GOT3 (cell line): ENCODE results near the gene ULK2.

Experiments
- DNase-seq: peaks from one replicate; lab custom pipeline; 2025; ENCODE audit warnings: mixed read lengths; lab: John Stamatoyannopoulos, UW

The ULK2 gene

DNA sequence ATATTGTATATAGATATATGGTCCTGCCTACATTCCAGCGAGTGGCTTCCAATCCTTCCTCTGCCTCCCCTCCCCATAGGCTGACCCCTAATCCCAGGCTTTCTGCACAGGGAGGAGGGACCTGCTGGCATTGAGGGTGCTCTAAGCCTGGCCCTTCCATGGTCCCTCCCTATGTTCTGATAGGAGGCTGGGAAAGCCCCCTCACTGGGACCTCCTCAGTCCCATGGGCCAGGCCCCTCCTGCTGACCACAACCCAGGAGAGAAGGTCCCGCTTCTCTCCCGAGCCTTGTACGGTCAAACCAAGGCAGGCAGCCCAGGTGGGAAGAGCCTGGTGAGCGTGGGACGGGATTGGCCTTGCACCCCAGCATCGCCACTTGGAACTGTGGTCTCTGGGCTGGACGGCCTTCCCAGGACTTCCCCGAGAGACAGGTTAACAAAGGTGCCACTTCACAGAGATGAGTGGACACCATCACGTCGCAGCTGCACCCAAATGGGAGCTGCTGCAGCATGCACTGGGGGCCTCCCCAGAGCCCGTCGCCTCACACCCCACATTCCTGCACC, 120.5 kb downstream of the ULK2 start:
- no peak for DNase-seq

DNA sequence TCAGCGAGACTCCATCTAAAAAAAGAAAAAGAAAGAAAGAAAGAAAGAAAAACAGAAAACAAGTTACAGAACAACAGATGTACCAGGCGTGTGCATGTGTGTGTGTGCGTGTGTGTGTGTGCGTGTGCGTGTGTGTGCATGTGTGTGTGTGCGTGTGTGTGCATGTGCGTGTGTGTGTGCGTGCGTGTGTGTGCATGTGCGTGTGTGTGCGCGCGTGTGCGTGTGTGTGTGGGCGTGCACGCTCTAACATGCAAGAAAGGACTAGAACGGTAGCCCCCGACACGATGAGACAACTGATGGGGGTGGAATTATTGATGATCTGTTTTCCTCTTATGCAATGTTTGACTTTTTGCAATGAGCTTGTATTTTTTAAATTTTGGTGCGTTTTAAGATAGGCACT, 121.2 kb downstream of the ULK2 start:
- DNase-seq = no peak

DNA sequence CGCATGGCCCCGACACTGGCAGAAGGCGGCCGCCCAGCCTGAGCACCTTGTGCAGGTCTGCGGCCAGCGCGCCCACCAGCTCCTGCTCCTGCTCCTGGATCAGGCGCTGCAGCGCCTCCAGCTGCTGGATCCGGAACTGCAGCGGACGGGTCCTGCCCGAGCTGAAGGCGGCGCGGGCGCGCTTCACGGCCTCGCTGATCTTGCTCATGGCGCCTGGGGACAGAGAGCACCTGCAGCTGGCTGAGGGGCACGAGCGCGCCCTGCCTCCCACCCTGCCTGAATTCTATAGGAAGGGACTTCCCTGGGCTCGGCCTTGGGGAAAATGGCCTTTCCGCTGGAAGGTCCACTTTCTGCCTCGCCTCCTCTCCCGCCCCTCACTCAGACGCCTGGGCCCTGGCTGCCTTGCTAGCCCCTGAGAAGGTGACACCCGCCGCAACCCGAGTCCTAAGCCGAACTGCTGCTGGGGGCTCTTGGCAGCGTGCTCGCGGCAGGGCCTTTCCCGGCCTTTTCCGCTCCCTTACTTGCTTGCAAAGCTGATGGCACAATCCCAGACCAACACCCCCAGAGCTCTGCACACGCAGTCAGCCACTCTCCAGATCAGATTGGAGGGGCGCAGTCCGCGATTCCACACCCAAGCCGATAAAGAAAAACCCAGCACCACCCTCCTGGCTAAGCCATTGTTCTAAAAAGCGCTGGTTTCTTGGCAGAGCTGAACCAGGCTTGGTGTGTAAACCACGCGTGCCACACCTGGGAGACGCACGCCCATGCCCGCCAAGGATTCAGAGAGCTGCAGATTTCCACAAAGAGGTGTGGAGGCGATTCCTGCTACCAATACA, 122.6 kb downstream of the ULK2 start:
- no peak for DNase-seq

DNA sequence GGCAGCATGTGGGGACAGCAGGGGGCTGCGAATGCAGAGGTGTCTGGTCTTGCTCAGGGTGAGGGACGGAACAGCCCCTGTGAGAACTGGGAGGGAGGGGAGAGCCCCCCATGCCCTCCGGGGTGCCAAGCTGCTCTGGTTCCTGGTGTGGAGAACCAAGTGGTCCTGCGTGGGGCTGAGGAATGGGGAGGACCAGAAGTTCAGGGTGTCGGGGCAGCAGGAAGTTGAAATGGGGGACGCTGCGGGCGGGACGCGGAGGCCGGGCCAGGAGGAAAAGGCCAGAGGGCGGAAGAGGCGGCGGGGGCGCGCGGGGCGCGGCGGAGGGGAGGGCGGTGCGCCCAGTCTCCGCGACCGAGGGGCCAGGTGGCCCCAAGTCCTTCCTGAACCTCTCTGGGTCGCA, 123.2 kb downstream of the ULK2 start:
- DNase-seq = no peak

DNA sequence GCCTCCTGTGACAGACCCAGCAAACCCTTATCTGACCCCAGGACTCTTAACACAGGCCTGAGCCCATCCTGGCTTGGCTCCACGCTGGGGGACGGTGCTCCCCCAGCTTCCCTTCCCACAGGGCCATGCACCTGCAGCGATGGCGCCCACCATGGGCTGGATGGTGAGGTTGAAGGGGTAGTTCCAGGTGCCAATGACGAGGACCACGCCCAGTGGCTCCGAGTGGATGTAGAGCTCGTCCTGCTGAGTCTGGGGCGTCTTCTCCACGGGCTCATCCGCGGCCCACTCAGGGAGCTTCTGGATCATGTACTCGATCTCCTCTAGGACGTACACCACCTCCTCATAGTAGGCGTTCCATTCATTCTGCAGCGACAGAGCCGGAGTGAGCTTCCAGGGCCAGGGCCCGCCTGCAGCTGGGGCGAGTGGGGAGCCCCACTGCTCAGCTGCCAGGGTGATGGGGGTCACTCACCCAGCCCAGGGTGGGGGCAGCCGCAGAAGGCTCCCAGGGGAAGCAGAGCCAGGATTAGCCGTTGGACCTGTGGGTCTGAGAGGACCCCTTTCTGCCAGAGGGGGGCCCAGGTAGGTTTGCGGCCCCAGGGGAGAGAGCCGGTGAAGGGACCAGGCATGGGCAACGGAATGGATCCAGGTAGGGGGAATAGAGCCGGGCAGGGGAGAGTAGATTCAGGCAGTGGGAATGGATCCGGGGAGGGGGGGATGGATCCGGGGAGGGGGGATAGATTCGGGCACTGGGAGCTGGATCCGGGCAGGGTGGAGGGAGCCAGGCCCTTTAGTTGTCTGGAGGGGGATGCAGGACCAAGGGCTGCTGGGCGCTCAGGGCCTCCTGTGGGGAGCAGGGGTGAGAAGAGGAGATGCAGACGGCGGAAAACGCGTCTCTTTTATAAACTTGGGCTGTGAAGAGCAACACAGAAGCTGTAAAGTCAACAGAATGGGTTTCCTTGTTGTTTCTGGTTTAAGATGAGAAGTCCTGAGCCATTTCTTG, 124.3 kb downstream of the ULK2 start:
- no peak for DNase-seq

DNA sequence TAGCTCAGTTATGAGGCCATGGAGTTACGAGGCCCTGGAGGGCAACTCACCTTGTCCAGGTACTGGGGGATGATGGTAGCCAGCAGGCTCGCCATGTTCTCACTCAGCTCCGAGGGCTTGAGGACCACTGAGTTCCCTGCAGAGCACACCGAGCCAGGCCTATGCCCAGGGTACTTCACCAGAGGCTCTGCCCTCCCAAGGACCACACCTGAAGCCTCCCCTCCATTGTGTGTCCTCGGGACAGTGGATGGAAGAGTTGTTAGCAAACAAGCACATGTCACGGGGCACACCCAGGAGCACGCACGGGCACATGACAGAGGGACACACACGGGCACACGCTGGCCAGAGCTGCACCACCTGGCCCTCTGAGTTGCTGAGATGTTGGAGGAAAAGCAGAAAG, 125.2 kb downstream of the ULK2 start:
- no peak for DNase-seq

DNA sequence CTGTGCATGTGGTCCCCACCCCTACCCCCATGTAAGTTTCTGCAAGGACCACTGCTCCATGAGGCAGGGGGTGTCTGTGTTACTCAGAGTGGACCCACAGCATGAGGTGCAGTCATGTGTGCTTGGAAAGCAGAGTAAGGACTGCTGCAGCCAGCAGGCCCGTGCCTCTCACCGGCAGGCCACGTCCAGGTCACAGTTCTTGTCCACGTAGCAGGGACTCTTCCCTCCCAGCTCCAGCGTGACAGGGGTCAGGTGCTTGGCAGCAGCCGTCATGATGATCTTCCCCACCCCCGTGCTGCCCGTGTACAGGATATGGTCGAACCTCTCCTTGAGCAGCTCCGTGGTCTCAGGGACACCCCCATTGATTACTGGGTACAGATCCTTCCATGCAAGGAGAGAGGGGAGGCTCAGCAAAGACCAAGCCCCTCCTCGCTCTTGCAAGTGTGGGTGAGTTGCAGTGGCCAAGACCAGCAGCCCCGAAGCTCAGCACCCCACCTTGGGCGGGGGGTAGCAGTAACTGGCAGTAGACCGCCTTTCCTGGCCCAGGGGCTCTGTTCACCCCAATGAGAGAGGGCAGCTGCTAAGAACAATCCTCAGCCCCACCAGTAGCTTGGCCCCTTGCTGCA, 125.8 kb downstream of the ULK2 start:
- no peak for DNase-seq

DNA sequence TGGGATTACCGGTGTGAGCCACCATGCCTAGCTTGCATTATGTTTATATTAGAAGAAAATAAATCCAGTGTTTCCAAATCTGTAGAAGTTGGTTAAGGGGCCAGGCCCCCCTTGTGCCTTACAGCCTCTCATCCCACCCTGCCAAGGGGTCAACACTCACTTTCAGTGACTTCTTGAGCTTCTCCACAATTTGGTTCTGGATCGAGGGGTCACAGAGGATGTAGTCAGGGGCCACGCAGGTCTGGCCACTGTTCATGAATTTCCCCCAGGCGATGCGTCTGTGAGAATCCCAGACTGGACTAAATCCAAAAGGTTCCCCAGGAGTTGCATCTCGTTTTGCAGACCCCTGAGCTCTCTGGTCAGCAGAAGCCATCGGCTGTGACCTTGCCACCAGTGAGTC, 126.8 kb downstream of the ULK2 start:
- no peak for DNase-seq

DNA sequence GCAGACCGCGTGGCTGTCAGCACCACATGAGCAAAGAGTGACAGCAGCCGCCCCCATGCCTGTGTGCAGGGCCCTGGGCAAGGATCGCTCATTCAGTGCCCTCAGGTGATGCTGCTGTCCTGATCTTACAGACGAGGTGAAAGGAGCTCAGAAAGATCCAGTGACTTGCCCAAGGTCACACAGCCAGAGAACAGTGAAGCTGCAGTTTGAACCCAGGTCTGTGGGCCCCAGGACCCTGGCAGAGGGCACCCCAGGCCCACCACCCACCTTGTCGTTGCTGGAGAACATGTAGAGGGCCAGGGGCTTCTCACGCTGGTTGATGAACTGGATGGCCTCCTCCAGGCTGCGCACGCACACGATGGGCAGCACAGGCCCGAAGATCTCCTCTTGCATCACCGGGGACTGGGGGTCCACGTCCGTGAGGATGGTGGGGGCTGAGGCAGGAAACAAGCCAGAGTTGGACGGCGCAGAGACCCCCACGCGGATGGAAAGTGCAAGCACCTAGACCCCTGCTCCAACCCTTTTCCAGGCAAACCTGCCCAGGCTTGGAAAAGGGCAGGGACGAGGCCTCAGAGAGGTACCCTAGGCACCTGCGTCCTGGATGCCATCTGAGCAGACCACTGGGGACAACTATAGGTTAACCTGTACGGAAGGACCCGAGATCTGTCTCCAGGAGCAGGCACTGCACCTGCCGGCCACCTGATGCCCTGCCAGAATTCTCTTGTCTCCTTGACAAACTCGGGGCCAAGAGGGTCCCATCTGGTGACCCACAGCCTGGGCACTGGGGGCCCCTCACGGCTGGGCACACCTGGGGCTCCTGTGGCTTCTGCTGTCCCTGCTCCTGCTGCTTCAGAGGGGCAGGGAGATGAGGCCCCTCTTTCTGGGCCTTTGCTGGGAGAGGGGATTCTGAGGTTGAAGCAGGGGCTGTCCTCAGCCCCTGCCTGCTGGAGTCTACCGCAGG, 128.2 kb downstream of the ULK2 start:
- no peak for DNase-seq

DNA sequence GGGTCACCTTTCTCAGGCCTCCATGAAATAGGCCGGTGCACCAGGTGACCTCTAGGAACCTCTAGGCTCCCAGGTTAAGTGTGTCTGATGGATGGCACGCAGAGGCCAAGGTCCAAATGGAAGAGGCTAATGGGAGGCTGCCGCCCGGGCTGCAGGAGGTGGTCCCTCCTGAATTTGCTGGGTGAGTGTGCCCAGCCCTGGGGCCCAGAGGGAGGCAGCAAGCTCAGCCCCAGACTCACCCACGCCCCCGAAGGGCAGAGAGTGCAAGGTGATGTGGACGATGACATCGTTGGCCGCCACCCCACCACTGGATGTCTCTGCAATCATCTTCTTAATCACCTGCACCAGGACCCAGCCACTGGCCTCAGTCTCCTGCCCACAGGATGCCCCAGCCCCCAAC, 129.0 kb downstream of the ULK2 start:
- no peak for DNase-seq

DNA sequence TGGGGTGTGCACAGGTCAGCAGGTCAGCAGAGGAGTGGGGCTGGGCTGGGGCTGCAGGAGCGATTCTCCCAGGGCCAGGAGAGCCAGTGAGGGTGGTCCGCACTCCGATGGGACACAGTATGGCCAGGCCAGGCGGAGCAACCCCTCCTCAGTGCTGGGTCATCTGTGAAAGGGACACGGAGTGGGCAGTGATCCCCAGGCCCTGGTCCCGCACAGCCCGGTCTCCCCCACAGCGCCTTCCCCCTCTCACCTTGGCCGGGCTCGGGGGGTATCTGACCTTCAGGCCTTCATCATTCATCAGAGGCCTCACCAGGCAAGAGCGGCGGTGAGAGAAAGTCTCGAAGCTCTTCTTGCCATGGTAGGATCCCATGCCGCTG, 129.7 kb downstream of the ULK2 start:
- DNase-seq = no peak

DNA sequence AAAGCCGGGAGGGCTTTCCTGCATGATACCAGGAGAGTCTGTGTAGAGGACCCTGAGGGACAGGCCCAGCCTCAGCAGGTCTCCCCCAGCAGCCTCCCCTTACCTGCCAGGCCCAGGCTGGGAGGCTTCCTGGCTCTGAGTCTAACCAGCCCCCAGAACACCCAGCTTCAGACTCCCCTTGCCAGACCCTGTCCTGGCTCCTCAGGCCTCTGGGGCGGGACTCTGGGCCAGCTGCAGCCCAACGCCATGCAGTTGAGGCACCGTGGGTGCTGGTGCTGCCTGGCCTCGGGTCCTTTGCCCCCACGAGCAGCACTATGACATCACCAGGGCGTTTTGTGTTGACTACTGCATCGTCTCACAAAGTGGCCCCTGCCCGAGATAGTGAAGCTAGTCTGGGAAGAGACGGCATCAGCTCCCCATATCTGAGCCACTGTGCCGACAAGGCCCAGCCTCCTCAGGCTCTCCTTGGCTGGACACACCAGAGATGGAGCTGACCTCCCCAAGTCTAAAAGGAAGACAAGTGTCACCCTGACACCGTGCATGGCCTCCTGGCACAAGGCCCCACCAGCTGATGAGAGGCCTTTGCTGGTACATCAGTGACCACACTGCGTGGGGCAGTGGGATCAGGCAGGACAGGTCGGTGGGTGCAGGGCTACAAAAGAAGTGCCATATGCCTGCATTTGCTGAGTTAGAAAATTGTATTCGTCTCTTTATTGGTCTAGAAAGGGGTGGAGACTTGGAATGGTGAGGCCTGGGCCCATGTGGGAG, 130.2 kb downstream of the ULK2 start:
- no peak for DNase-seq

DNA sequence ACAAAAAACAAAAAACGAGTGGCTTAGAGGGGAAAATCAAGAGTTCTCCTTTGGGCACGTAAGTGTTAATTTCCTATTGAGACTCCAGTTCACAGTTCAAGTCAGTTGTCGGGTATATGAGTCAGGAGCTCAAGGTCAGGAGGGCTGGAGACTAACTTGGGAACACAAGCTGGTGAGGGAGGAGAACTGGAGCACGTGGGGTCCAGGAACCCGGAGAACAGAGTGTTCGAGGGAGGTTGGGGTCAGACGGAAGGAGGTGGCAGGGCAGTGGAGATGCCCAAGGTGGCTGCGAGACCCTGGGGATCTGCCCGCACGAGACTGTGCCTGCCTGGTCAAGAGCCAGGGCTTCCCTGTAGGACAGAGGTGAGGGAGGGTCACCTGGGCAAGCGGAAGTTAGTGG, 131.7 kb downstream of the ULK2 start:
- DNase-seq = no peak

DNA sequence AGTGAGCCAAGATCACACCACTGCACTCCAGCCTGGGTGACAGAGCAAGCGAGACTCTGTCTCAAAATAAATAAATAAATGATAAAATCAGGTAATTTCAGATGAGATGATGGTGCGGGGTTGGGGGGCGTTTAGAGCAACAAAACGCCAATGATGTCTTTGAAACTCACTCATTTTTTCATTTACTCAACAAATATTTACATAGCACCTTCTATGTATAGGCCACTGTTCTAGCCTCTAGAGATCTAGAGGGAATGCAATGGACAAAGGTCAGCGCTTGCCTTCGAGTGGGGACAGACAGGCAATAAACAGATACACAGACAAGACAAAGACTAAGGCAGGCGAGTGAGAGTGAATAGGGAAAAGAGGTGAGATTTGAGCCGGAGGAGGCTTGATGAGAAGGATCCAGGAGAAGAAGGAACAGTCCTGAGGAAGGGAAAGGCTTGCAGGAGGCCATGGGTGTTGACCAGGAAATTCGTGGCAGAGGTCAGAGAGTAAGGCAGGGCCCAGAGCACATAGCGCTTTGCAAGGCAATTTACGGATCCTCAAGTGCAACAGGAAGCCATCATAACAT, 133.7 kb downstream of the ULK2 start:
- DNase-seq = no peak

DNA sequence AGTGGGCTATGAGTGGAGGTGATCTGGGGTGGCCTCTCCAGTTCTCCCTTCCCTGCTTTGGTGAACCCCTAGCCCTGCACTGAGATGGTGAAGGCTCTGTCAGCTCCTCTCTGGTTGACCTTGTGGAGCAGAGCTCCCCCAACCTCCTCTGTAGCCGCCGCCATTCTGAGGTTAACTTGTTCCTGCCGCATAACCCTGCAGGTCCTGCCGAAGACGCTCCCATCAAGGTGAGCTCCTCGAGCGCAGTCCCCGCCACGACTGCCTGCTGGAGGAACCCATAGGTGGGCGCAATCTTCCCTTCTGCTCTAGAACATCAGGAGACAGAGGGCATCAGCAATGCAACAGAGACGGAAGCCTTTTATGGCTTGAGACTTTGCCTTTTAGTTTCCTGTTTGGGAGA, 136.1 kb downstream of the ULK2 start:
- DNase-seq = no peak

DNA sequence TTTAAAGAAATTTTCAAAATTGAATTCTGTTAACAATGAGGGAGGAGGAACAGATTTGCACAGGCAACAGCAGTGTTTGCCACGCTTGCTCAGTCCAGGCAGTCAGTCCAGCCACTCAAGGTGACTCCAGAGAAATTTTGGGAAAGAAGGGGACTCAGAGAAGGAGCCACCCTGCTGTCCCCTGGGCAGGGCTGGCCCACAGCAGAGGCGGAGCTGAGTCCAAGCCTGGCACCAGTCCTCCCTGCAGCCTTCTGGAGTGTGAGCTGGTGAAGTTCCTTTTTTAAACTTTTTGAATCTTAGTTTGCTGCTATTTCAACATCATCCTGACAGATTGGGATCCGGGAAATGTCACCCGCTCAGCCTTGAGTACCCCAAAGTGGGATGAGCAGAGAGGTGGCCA, 136.9 kb downstream of the ULK2 start:
- no peak for DNase-seq

DNA sequence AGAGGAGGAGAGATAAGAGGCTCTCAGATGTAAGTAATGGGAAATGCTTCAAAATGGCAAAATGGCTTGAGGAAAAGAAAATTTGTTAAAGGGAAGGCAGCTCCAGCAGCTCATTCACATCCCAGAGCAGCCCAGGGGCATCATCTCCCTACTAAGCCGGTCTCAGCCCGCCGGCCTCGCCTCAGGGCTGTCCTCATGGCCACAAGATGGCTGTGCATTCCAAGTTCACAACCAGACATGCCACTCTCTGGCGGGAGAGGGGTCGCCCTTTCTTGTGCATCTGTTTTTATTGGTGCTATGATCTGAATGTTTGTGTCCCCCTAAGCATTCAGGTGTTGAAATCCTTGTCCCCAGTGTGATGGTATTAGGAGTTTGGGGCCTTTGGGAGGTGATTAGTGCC, 137.8 kb downstream of the ULK2 start:
- DNase-seq = no peak

DNA sequence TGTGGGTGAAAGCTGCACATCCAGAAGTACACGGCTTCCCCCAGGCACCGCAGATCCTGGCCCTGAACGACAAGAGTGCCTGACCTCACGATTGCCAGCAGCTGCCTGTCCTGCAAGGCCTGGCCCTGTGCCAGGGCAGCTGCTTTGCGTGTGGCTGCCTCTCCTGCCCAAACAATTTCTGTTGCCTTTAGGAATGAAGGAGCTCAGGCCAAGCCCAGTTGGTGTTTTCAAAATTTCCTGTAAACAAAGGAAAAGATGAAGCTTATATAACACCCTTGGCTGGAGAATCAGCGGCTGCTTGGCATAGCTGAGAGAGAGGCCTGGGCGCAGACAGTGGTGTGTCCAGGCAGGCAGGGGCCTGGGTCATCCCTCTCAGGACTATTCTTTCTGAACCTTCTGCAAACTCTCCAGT, 139.6 kb downstream of the ULK2 start:
- no peak for DNase-seq

DNA sequence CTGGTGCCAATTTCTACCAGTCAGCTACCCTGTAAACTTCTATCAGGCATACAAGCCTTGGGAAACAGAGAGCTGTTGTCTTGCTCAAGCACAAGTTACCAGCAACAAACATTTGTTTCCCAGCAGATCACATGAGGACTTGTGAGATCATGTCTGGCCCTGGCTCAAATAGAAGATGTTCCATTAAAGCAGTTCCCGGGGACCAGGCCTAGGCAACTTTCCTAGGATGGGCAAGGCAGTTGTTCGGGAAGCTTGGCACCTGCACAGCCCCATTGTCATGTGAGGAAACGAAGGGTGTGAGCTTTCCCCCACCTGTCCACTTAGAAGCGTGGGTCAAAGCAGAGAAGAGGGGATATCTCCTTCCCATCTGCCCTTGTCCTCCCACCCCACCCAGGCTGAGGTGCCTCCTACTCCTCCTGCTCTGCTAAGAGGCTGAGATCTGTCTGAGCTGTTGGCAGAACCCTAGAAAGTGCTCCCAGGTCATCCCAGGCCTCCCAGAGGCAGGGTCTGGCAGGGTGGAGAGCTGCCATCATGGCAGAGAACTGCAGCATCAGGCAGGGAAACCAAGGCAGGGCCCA, 140.1 kb downstream of the ULK2 start:
- no peak for DNase-seq
